K562 (cell line): ENCODE measurements around the gene N4BP2. TPM values are rescaled to one million over a fixed set of nuclear protein-coding genes. Genes with fewer than 3 reads are reported as not detected.

Experiments
- CHCHD3 ChIP-seq: fragments of 250-450 bp; sonication (Bioruptor Pico); IDR thresholded peaks from 2 replicates; pipeline ENCODE4 v2.1.2; 2022; ENCODE audit warnings: mild to moderate bottlenecking
- CHD7 ChIP-seq: fragments of 200-600 bp; sonication (generic); IDR thresholded peaks from one replicate; pipeline ENCODE4 v1.6.1; 2012; ENCODE audit warnings: mild to moderate bottlenecking, low read depth, low read length, inconsistent platforms
- CREB3L1 ChIP-seq: fragments of 450-650 bp; IDR thresholded peaks from 2 replicates; pipeline ENCODE4 v1.6.1; 2014; ENCODE audit warnings: low read depth, mild to moderate bottlenecking, moderate library complexity, borderline replicate concordance
- ELF2 ChIP-seq: fragments of 250-450 bp; sonication (Bioruptor Pico); IDR thresholded peaks from 2 replicates; pipeline ENCODE4 v1.5.0; 2021; ENCODE audit warnings: mild to moderate bottlenecking
- ILK ChIP-seq: fragments of 450-650 bp; IDR thresholded peaks from 2 replicates; pipeline ENCODE4 v1.6.1; 2016; ENCODE audit warnings: missing genetic modification characterization, low read depth, mild to moderate bottlenecking, missing compliant biosample characterization, moderate library complexity, borderline replicate concordance
- MAZ ChIP-seq, 2 experiments: fragments of 450-650 bp in 1 of 2; sonication (generic) in 1 of 2; formaldehyde crosslinking; IDR thresholded peaks in 1 of 2; conservative IDR thresholded peaks in 1 of 2; 2 replicates each; pipeline versions ENCODE4 v1.4.0 to v1.5.0; 2020; ENCODE audit warnings: mild to moderate bottlenecking in 1 of 2, missing genetic modification reagents in 1 of 2
- RNF2 ChIP-seq: sonication (generic); IDR thresholded peaks from 2 replicates; pipeline ENCODE4 v1.6.1; 2016
- SREBF1 ChIP-seq: fragments of 150-350 bp; IDR thresholded peaks from 2 replicates; pipeline ENCODE4 v1.6.1; 2014; ENCODE audit warnings: antibody characterized with exemption, low read depth, low read length, borderline replicate concordance
- TAF9B ChIP-seq: fragments of 450-650 bp; IDR thresholded peaks from 2 replicates; pipeline ENCODE4 v1.6.1; 2018; ENCODE audit warnings: mild to moderate bottlenecking; ENCODE audit not compliant: partially characterized antibody
- VEZF1 ChIP-seq: fragments of 200-800 bp; sonication (Bioruptor generic); IDR thresholded peaks from 2 replicates; pipeline ENCODE4 v1.6.1; 2017; ENCODE audit warnings: missing genetic modification characterization, missing compliant biosample characterization
- ZBTB7A ChIP-seq: IDR thresholded peaks from 2 replicates; pipeline ENCODE4 v1.6.1; 2011; ENCODE audit warnings: low read depth, mild to moderate bottlenecking, low read length, moderate library complexity, borderline replicate concordance; ENCODE audit not compliant: control insufficient read depth
- ZFP1 ChIP-seq: fragments of 450-650 bp; formaldehyde crosslinking; IDR thresholded peaks from 2 replicates; pipeline ENCODE4 v1.4.0; 2020; ENCODE audit warnings: mild to moderate bottlenecking, mixed read lengths
- ZNF217 ChIP-seq: sonication (generic); formaldehyde crosslinking; IDR thresholded peaks from 2 replicates; pipeline ENCODE4 v1.8.0; 2022; ENCODE audit warnings: mild to moderate bottlenecking, missing genetic modification reagents
- ZNF41 ChIP-seq: fragments of 250-450 bp; sonication (Bioruptor Pico); conservative IDR thresholded peaks from 2 replicates; pipeline ENCODE4 v1.4.0; 2020; ENCODE audit warnings: mild to moderate bottlenecking
- polyA plus RNA-seq, 8 experiments: library from polyadenylated mRNA; depleted of rRNA in 4 of 8; stranded (reverse) in 5 of 8; unstranded in 3 of 8; fragments of >200 nt; fragmentation: Nextera tagmentation in 2 of 8; fragmentation: Illumina TruSeq in 1 of 8; extraction: Ambion mirVana in 2 of 8; extraction: Trizol in 1 of 8; gene quantifications; 2 replicates each; pipeline versions ENCODE4 v1.2.1 to v1.2.3, GENCODE V29; 2011 to 2014; ENCODE audit warnings: inconsistent platforms in 1 of 8, missing spikeins in 1 of 8
- total RNA-seq, 7 experiments: library from RNA; depleted of rRNA in 6 of 7; stranded (reverse); fragments of >200 nt in 6 of 7; fragmentation: Illumina TruSeq in 2 of 7; extraction: Trizol in 2 of 7; gene quantifications; 2 replicates each; pipeline versions ENCODE4 v1.2.1 to v1.2.3, GENCODE V29; 2011 to 2021; ENCODE audit warnings: low replicate concordance in 1 of 7

N4BP2 gene
- total and polyA plus RNA-seq, 9 of the 15 experiments (the other 6 are each of a cell fraction or from before 2014, with no cell fraction given), result 2.7 to 12.6 (median 7.6) TPM

- TF ChIP-seq CHD7 (no peak), VEZF1 (CRISPR knock-in tag) (no peak), TAF9B (no peak), ZBTB7A (no peak), MAZ (CRISPR knock-in tag; conservative IDR thresholded peaks at IDR 0.05 in 1 of 2, IDR thresholded peaks at IDR 0.05 in 1 of 2) (no peak), ZNF217 (CRISPR knock-in tag) (no peak), ELF2 (CRISPR knock-in tag) (peak; percentile 20; the same call in 1 of the 2 replicates), CREB3L1 (no peak), ZFP1 (0 out of 2 replicates have a peak, but pooled peaks have one; percentile 13), ILK (no peak), SREBF1 (no peak), ZNF41 (CRISPR knock-in tag) (no peak), RNF2 (no peak), CHCHD3 (0 out of 2 replicates have a peak, but pooled peaks have one; percentile 1)
These were observed 149.8 kb downstream of the N4BP2 start (continued) for GRCh38 chr4:40206426-40206825.
